Kidney epithelial cell (primary cell): Measurements from ENCODE around the gene TMED4. TPM values are rescaled to one million over a fixed set of nuclear protein-coding genes. Genes with fewer than 3 reads are reported as not detected.

Source experiments
- DNase-seq: peaks from one replicate; pipeline ENCODE4 v3.0.0-alpha.2; 2010; ENCODE audit warnings: low read depth
- H3K27me3 ChIP-seq: 2 replicates; pipeline ENCODE4 v1.6.0; 2011; ENCODE audit warnings: low read length; ENCODE audit not compliant: control insufficient read depth, insufficient read depth
- H3K36me3 ChIP-seq: 2 replicates; pipeline ENCODE4 v1.5.1; 2011; ENCODE audit warnings: low read length; ENCODE audit not compliant: control insufficient read depth, insufficient read depth
- H3K4me3 ChIP-seq: 2 replicates; pipeline ENCODE4 v1.5.1; 2011; ENCODE audit warnings: low read depth, mild to moderate bottlenecking, control low read depth, low read length
- total RNA-seq: library from RNA; depleted of rRNA; stranded (reverse); fragments of >200 nt; gene quantifications from 2 replicates; pipeline ENCODE4 v1.2.3, GENCODE V29; 2015
- TF ChIP-seq, protein P1 (sequence below): IDR thresholded peaks from 2 replicates; pipeline ENCODE4 v1.5.1; 2011; ENCODE audit warnings: mild to moderate bottlenecking, moderate library complexity, low read length, control low read depth, inconsistent platforms; ENCODE audit not compliant: insufficient read depth, poor library complexity, severe bottlenecking

Gene TMED4
- total RNA-seq, 1 donor from 2014 or later, result 159 TPM

DNA sequence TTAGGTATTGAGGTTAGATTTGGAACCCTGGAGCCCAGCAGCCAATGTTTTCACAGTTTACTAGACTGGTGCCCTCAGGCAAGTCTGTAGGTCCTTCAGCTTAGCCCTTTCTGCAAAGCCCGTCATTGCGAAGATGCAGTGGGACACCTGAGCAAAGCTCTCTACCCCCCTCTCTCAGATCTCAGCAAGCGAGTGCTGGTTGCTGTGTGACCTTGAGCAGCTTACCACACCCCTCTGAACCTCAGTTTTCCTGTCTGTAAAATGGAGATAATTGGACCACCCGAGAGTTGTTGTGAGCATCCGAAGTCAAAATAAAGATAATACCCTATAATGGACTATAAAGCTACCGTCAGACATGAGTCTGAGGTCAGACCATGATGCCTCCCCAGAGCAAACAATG is 44.6 kb downstream of the TMED4 start:
- H3K4me3 ChIP-seq, result no peak overlapping the region
- H3K36me3 ChIP-seq, result no peaks in the 10 kb centered on the region
- DNase-seq, result no peak
- TF ChIP-seq, protein P1, sequence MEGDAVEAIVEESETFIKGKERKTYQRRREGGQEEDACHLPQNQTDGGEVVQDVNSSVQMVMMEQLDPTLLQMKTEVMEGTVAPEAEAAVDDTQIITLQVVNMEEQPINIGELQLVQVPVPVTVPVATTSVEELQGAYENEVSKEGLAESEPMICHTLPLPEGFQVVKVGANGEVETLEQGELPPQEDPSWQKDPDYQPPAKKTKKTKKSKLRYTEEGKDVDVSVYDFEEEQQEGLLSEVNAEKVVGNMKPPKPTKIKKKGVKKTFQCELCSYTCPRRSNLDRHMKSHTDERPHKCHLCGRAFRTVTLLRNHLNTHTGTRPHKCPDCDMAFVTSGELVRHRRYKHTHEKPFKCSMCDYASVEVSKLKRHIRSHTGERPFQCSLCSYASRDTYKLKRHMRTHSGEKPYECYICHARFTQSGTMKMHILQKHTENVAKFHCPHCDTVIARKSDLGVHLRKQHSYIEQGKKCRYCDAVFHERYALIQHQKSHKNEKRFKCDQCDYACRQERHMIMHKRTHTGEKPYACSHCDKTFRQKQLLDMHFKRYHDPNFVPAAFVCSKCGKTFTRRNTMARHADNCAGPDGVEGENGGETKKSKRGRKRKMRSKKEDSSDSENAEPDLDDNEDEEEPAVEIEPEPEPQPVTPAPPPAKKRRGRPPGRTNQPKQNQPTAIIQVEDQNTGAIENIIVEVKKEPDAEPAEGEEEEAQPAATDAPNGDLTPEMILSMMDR, result no peak
- H3K27me3 ChIP-seq, result no peaks in the 10 kb centered on the region

DNA sequence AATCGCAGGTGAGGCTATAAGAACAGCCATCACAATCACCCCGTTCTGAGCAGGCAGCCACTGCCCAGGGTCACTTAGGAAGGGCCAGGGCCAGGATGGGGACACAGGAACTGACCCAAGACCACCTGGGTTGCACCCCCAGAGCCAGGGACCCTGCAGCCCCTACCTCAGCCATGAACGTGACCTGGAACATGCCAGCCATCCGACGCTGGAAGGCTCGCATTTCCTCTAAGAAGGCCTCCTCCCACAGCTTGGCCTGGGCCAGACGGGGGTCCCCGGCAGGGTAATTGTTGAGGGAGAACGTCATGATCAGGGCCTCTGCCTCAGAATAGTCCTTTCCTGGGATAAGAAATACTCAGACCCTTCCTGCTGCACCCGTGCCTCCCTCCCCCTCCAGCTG is 45.9 kb downstream of the TMED4 start:
- no peak for DNase-seq
- Histone ChIP-seq H3K27me3 (no peaks in the 10 kb centered on the region), H3K4me3 (no peak overlapping the region), H3K36me3 (no peaks in the 10 kb centered on the region)
- TF ChIP-seq, protein P1, result no peak

DNA sequence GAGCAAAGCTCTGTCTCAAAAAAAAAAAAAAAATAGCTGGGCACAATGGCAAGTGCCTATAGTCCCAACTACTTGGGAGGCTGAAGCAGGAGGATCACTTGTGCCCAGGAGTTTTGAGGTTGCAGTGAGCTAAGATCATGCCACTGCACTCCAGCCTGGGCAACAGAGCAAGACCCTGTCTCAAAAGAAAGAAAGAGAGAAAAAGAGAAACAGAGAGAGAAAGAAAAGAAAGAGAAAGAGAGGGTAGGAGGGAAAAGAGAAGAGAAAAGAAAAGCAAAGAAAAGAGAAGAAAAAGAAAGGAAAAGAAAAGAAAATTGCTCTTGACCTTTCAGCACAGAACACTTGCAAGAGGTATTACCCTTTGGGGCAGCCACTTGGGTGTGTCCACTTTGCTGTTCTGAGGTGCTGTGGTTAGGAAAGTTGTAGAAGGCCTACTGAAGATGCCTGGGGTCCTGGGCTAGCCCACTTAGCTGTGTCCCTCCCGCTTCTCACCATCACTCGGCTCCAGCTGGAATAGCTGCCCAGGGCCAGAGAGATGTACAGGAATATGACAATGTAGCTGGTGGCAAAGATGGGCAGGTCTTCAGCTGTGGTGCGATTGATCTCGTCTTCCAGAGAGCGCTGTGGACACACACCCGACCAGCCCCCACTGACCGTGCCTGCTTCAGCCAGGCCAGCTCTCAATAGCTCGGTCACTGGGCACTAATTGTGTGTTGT is 46.5 kb downstream of the TMED4 start:
- no peak for DNase-seq
- Histone ChIP-seq H3K4me3 (no peak overlapping the region), H3K27me3 (no peaks in the 10 kb centered on the region), H3K36me3 (no peaks in the 10 kb centered on the region)
- TF ChIP-seq, protein P1, result no peak

DNA sequence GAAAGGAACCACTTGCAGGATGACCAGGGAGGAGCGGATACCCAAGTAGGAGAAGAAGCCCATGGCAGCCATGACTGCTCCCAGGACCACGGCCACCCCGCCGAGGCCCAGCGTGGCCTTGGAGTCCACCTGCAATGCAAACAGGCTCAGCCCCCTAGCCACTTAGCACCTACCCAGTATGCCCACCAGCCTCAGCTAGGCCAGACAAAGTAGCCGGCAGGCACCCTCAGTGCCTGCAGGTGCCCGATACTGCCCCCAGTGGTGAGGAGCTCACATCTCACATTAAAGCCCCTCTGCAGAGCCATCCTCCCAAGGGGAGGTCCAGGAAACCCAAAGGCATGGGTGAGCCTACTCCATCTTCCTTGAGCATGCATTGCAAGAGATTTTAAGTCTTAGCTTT is 47.5 kb downstream of the TMED4 start:
- H3K27me3 ChIP-seq, result no peaks in the 10 kb centered on the region
- H3K36me3 ChIP-seq, result no peaks in the 10 kb centered on the region
- TF ChIP-seq, protein P1, result peak; percentile 66
- H3K4me3 ChIP-seq, result no peak overlapping the region
- no peak for DNase-seq

DNA sequence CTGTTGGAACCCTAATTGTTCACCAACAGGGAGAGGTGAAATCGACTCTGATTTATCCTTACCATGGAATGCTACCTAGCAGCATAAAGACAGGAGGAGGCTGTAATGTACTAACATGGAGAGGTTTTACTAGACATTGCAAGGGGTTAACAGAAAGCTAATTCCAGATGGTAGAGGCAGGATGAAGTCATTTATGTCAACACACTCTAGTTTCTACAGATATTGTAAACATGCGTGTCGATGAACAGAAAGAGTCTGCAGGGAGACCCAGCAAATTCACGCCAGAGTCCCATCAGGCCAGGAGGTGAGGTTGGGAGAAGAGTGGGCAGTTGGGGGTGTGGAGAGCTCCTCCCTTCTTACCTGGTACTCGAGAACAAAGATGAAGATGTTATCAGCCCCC is 47.9 kb downstream of the TMED4 start:
- Histone ChIP-seq H3K4me3 (no peak overlapping the region), H3K36me3 (no peaks in the 10 kb centered on the region), H3K27me3 (no peaks in the 10 kb centered on the region)
- no peak for DNase-seq
- TF ChIP-seq, protein P1, result no peak
